MM.1S (cell line): ENCODE data around the gene KIAA0513.

Source experiments
- DNase-seq: peaks from one replicate; pipeline ENCODE4 v3.0.0-alpha.2; 2015
- H2AFZ ChIP-seq: fragments of 300-600 bp; sonication (generic); 2 replicates; pipeline ENCODE4 v1.6.0; 2016; ENCODE audit warnings: antibody characterized with exemption, low read length
- H3F3A ChIP-seq: fragments of 300-600 bp; sonication (generic); 2 replicates; pipeline ENCODE4 v1.6.1; 2016; ENCODE audit warnings: mild to moderate bottlenecking, antibody characterized with exemption, low read length, moderate library complexity, mixed read lengths; ENCODE audit not compliant: insufficient read depth
- H3K27ac ChIP-seq: fragments of 300-600 bp; sonication (generic); 2 replicates; pipeline ENCODE4 v1.5.1; 2016; ENCODE audit warnings: mild to moderate bottlenecking, low read length
- H3K27me3 ChIP-seq: fragments of 300-600 bp; sonication (generic); replicated peaks from 2 replicates; pipeline ENCODE4 v1.6.0; 2016; ENCODE audit warnings: low read length; ENCODE audit not compliant: insufficient read depth
- H3K36me3 ChIP-seq: fragments of 300-600 bp; sonication (generic); replicated peaks from 2 replicates; pipeline ENCODE4 v1.6.1; 2016; ENCODE audit warnings: mild to moderate bottlenecking, low read length, mixed read lengths; ENCODE audit not compliant: insufficient read depth
- H3K4me1 ChIP-seq: fragments of 300-600 bp; sonication (generic); 2 replicates; pipeline ENCODE4 v1.6.1; 2016; ENCODE audit warnings: low read length, mixed read lengths
- H3K4me2 ChIP-seq: fragments of 300-600 bp; sonication (generic); 2 replicates; pipeline ENCODE4 v1.6.0; 2016; ENCODE audit warnings: low read depth, low read length
- H3K4me3 ChIP-seq: fragments of 300-600 bp; sonication (generic); 2 replicates; pipeline ENCODE4 v1.5.1; 2016; ENCODE audit warnings: low read length, mixed read lengths
- H3K79me2 ChIP-seq: fragments of 300-600 bp; sonication (generic); 2 replicates; pipeline ENCODE4 v1.6.1; 2016; ENCODE audit warnings: mixed run types, low read length, mixed read lengths
- H3K9ac ChIP-seq: fragments of 300-600 bp; sonication (generic); 2 replicates; pipeline ENCODE4 v1.6.1; 2016; ENCODE audit warnings: low read length, mixed read lengths
- H3K9me2 ChIP-seq: fragments of 300-600 bp; sonication (generic); replicated peaks from 2 replicates; pipeline ENCODE4 v1.6.1; 2016; ENCODE audit warnings: mild to moderate bottlenecking, low read length, mixed read lengths; ENCODE audit not compliant: insufficient read depth
- H3K9me3 ChIP-seq: fragments of 300-600 bp; sonication (generic); replicated peaks from 2 replicates; pipeline ENCODE4 v1.6.1; 2016; ENCODE audit warnings: mild to moderate bottlenecking, low read length, mixed read lengths; ENCODE audit not compliant: insufficient read depth
- H4K20me1 ChIP-seq: fragments of 300-600 bp; sonication (generic); 2 replicates; pipeline ENCODE4 v1.6.1; 2016; ENCODE audit warnings: mild to moderate bottlenecking, low read length, moderate library complexity, mixed read lengths; ENCODE audit not compliant: insufficient read depth
- EZH2 ChIP-seq: fragments of 300-600 bp; sonication (generic); optimal IDR thresholded peaks from 2 replicates; pipeline ENCODE3; 2017; ENCODE audit warnings: low read depth, mild to moderate bottlenecking, antibody characterized with exemption, low read length, mixed read lengths
- EZH2phosphoT487 ChIP-seq: fragments of 300-600 bp; sonication (generic); IDR thresholded peaks from 2 replicates; pipeline ENCODE4 v1.6.1; 2018; ENCODE audit warnings: antibody characterized with exemption, low read length
- TF ChIP-seq, protein P1 (sequence below): fragments of 300-600 bp; sonication (generic); IDR thresholded peaks from 2 replicates; pipeline ENCODE4 v1.5.1; 2016; ENCODE audit warnings: antibody characterized with exemption, low read length, mixed read lengths

The KIAA0513 gene

GRCh38 chr16:85041219-85042166 is 13.9 kb downstream of the KIAA0513 start:
- Histone ChIP-seq H3K4me2 (no peak overlapping the region), H3K36me3 (no peaks in the 10 kb centered on the region), H3K4me3 (no peak overlapping the region), H3K9me3 (no peaks in the 10 kb centered on the region), H3K4me1 (no peaks in the 10 kb centered on the region), H4K20me1 (no peaks in the 10 kb centered on the region), H3K27ac (no peak overlapping the region), H3K9me2 (no peaks in the 10 kb centered on the region), H2AFZ (no peak overlapping the region), H3K27me3 (no peaks in the 10 kb centered on the region), H3K9ac (no peak overlapping the region), H3F3A (no peaks in the 10 kb centered on the region), H3K79me2 (no peaks in the 10 kb centered on the region)
- DNase-seq = no peak
- TF ChIP-seq EZH2phosphoT487 (no peak), EZH2 (no peak)
- TF ChIP-seq, protein P1, sequence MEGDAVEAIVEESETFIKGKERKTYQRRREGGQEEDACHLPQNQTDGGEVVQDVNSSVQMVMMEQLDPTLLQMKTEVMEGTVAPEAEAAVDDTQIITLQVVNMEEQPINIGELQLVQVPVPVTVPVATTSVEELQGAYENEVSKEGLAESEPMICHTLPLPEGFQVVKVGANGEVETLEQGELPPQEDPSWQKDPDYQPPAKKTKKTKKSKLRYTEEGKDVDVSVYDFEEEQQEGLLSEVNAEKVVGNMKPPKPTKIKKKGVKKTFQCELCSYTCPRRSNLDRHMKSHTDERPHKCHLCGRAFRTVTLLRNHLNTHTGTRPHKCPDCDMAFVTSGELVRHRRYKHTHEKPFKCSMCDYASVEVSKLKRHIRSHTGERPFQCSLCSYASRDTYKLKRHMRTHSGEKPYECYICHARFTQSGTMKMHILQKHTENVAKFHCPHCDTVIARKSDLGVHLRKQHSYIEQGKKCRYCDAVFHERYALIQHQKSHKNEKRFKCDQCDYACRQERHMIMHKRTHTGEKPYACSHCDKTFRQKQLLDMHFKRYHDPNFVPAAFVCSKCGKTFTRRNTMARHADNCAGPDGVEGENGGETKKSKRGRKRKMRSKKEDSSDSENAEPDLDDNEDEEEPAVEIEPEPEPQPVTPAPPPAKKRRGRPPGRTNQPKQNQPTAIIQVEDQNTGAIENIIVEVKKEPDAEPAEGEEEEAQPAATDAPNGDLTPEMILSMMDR = no peak

- Histone ChIP-seq H3K9me2 (no peaks in the 10 kb centered on the region), H3K4me3 (no peak overlapping the region), H3F3A (no peaks in the 10 kb centered on the region), H3K36me3 (no peaks in the 10 kb centered on the region), H3K4me2 (no peak overlapping the region), H3K4me1 (no peaks in the 10 kb centered on the region), H4K20me1 (no peaks in the 10 kb centered on the region), H2AFZ (no peak overlapping the region), H3K27ac (no peak overlapping the region), H3K9me3 (no peaks in the 10 kb centered on the region), H3K27me3 (no peaks in the 10 kb centered on the region), H3K9ac (no peak overlapping the region), H3K79me2 (no peaks in the 10 kb centered on the region)
- no peak for TF ChIP-seq EZH2phosphoT487
- TF ChIP-seq, protein P1 = no peak
- TF ChIP-seq EZH2 = no peak
- DNase-seq = no peak
These were observed 14.6 kb downstream of the KIAA0513 start for GRCh38 chr16:85042167-85042526.

DNA sequence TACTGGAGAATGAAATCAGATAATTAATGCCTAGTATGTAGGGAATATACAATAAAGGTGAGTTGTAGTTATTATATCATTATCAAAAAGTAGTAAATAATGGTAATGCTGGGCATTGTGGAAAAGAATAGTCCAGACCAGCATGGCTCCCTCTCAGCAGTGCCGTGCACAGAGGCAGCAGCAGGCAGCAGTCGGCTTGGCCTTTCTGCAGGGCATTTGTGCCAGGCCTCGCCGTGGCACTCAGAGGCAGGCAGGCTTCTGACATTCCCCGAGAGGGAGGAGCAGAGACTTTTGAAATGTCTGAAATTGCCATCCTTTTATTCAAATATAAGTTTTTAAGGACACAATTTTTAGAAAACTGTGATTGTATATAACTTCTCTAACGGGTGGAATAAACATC is 15.0 kb downstream of the KIAA0513 start:
- H3K9ac ChIP-seq = no peak overlapping the region
- DNase-seq = no peak
- H3K36me3 ChIP-seq = no peaks in the 10 kb centered on the region

More for the DNA sequence above, 15.0 kb downstream of the KIAA0513 start:
- TF ChIP-seq, protein P1 = no peak
- no peaks in the 10 kb centered on the region for H3F3A ChIP-seq
- H3K4me3 ChIP-seq = no peak overlapping the region
- H2AFZ ChIP-seq = no peak overlapping the region
- H3K4me2 ChIP-seq = no peak overlapping the region
- no peak overlapping the region for H3K27ac ChIP-seq
- H3K27me3 ChIP-seq = no peaks in the 10 kb centered on the region
- no peaks in the 10 kb centered on the region for H3K79me2 ChIP-seq
- H3K9me3 ChIP-seq = no peaks in the 10 kb centered on the region
- H3K4me1 ChIP-seq = no peaks in the 10 kb centered on the region
- H3K9me2 ChIP-seq = no peaks in the 10 kb centered on the region
- H4K20me1 ChIP-seq = no peaks in the 10 kb centered on the region
